CD4-positive, alpha-beta memory T cell (primary cell): ENCODE results near the gene PPAT. TPM values are rescaled to one million over a fixed set of nuclear protein-coding genes. Genes with fewer than 3 reads are reported as not detected.
"Not testable (repeated sequence)": the region's sequence is repeated elsewhere in the genome, so short reads cannot be mapped to it uniquely, and the experiment has no call there.

Experiments used
- CTCF ChIA-PET: fragments of 350-600 bp; sonication (Branson Sonifier 250); formaldehyde crosslinking; loops from one replicate; lab custom pipeline; 2021; ENCODE audit warnings: inconsistent platforms; ENCODE audit not compliant: partially characterized antibody; lab: Charles Lee
- POLR2A ChIA-PET: fragments of 350-600 bp; sonication (Branson Sonifier 250); formaldehyde crosslinking; loops from one replicate; lab custom pipeline; 2021; ENCODE audit not compliant: partially characterized antibody; lab: Charles Lee
- DNase-seq, 5 donors: peaks; one replicate each; pipeline versions ENCODE4 v3.0.0 to v3.0.0-alpha.2; 2020 to 2022; ENCODE audit warnings: mixed read lengths in 1 of 5
- H3K27ac ChIP-seq: one replicate; pipeline ENCODE4 v1.7.0; 2013; ENCODE audit warnings: low read depth, low read length
- H3K27me3 ChIP-seq: 2 replicates; pipeline ENCODE4 v1.7.0; 2013; ENCODE audit warnings: mild to moderate bottlenecking, low read length, moderate library complexity; ENCODE audit not compliant: insufficient read depth
- H3K36me3 ChIP-seq: 2 replicates; pipeline ENCODE4 v1.7.0; 2013; ENCODE audit warnings: mild to moderate bottlenecking, low read length, moderate library complexity; ENCODE audit not compliant: insufficient read depth
- H3K4me1 ChIP-seq: 2 replicates; pipeline ENCODE4 v1.7.0; 2013; ENCODE audit warnings: mild to moderate bottlenecking, low read length, moderate library complexity; ENCODE audit not compliant: insufficient read depth
- H3K4me3 ChIP-seq, 2 donors: one replicate each; pipeline ENCODE4 v1.7.0; 2013; ENCODE audit warnings: low read length in 2 of 2, mild to moderate bottlenecking in 1 of 2
- H3K9me3 ChIP-seq, 2 donors: one replicate each; pipeline ENCODE4 v1.7.0; 2013; ENCODE audit warnings: low read length in 2 of 2, control low read depth in 1 of 2; ENCODE audit not compliant: control insufficient read depth in 1 of 2
- H3K27ac Mint-ChIP-seq, 7 donors: one replicate each; pipeline ENCODE4 v1.8.0; 2020 to 2021; ENCODE audit warnings: mixed read lengths in 7 of 7, mild to moderate bottlenecking in 6 of 7, inconsistent platforms in 3 of 7, moderate library complexity in 3 of 7
- H3K27me3 Mint-ChIP-seq, 2 donors: one replicate each; pipeline ENCODE4 v1.8.0; 2020 to 2021; ENCODE audit warnings: mixed read lengths in 2 of 2
- H3K36me3 Mint-ChIP-seq, 2 donors: one replicate each; pipeline ENCODE4 v1.8.0; 2020 to 2021; ENCODE audit warnings: mixed read lengths in 2 of 2, inconsistent platforms in 1 of 2, mild to moderate bottlenecking in 1 of 2
- H3K4me1 Mint-ChIP-seq, 4 donors: one replicate each; pipeline ENCODE4 v1.8.0; 2020 to 2021; ENCODE audit warnings: mixed read lengths in 4 of 4, mild to moderate bottlenecking in 1 of 4
- H3K4me3 Mint-ChIP-seq, 8 donors: one replicate each; pipeline ENCODE4 v1.8.0; 2020 to 2021; ENCODE audit warnings: mixed read lengths in 8 of 8, mild to moderate bottlenecking in 7 of 8, moderate library complexity in 6 of 8, inconsistent platforms in 3 of 8
- H3K9me3 Mint-ChIP-seq, 8 donors: one replicate each; pipeline ENCODE4 v1.8.0; 2020 to 2021; ENCODE audit warnings: mixed read lengths in 8 of 8, mild to moderate bottlenecking in 5 of 8, inconsistent platforms in 3 of 8, moderate library complexity in 1 of 8
- intact Hi-C: fragments of 100-400 bp; cut with micrococcal nuclease; formaldehyde crosslinking; loops from one replicate; pipeline ENCODE4 v1.15.1; 2023
- polyA plus RNA-seq, 2 donors: library from polyadenylated mRNA; unstranded; fragments of 300-500 nt; fragmentation: Illumina TruSeq; gene quantifications; one replicate each; pipeline ENCODE4 v1.2.3, GENCODE V29; 2021
- total RNA-seq, 2 experiments: library from RNA; stranded (reverse); gene quantifications; one replicate each; pipeline ENCODE4 v1.2.3, GENCODE V29; 2021

Gene PPAT
- total and polyA plus RNA-seq, 4 experiments from 2014 or later, result 7.0 to 15.7 (median 13.4) TPM

- no peaks in the 10 kb centered on the region for H3K27me3 ChIP-seq
- no peaks in the 10 kb centered on the region for H3K27me3 Mint-ChIP-seq
- H3K27ac ChIP-seq, result no peak overlapping the region
- H3K9me3 ChIP-seq, result no peaks in the 10 kb centered on the region
- intact Hi-C loops, result no loop called here
- H3K9me3 Mint-ChIP-seq, result no peaks in the 10 kb centered on the region
- H3K4me1 ChIP-seq, result peaks cover 29% of the 10 kb centered on the region
- peak overlapping the region in 3 of 7 donors; percentile 20 to 53 (median 47) for H3K27ac Mint-ChIP-seq
- no peak overlapping the region for H3K4me3 Mint-ChIP-seq
- CTCF ChIA-PET, result no interaction called here
- H3K36me3 ChIP-seq, result peaks cover 9% of the 10 kb centered on the region
- H3K4me3 ChIP-seq, result no peak overlapping the region
- DNase-seq, result no peak
- H3K36me3 Mint-ChIP-seq, result peaks cover 23 to 36% of the 10 kb centered on the region in 2 donors
- POLR2A ChIA-PET, result interaction anchor here (2.8 kb wide), 1 partner anchor 26 kb away, joined by 16 read pairs; the partner anchor contains the start of genes PAICS and PPAT
- peaks cover 22 to 40% (median 32%) of the 10 kb centered on the region in 4 donors for H3K4me1 Mint-ChIP-seq
Observed at GRCh38 chr4:56462157-56462556, 26.7 kb upstream of the PPAT start.

- peaks cover 36 to 37% of the 10 kb centered on the region in 2 donors for H3K36me3 Mint-ChIP-seq
- no peak overlapping the region for H3K4me3 Mint-ChIP-seq
- CTCF ChIA-PET, result interaction anchor here (1.3 to 3.3 kb wide), 5 partner anchors 9 to 36 kb away, joined by 3 to 8 read pairs (median 3); partner anchors contain the start of gene PAICS
- Histone ChIP-seq H3K9me3 (no peaks in the 10 kb centered on the region), H3K4me1 (peaks cover 10% of the 10 kb centered on the region), H3K27me3 (no peaks in the 10 kb centered on the region), H3K27ac (no peak overlapping the region), H3K36me3 (peaks cover 9% of the 10 kb centered on the region), H3K4me3 (no peak overlapping the region)
- no peak for DNase-seq
- H3K9me3 Mint-ChIP-seq, result no peaks in the 10 kb centered on the region
- peak overlapping the region in 1 of 7 donors; percentile 69 for H3K27ac Mint-ChIP-seq
- peaks cover 10 to 19% (median 15%) of the 10 kb centered on the region in 4 donors for H3K4me1 Mint-ChIP-seq
- intact Hi-C loops, result no loop called here
- POLR2A ChIA-PET, result interaction anchor here (2.8 kb wide), 1 partner anchor 24 kb away, joined by 16 read pairs; the partner anchor contains the start of genes PAICS and PPAT
- H3K27me3 Mint-ChIP-seq, result no peaks in the 10 kb centered on the region
Observed at GRCh38 chr4:56460085-56460484, 24.7 kb upstream of the PPAT start.

- H3K27ac ChIP-seq, result no peak overlapping the region
- peaks cover 18% of the 10 kb centered on the region for H3K36me3 ChIP-seq
- Mint-ChIP-seq H3K4me3 (no peak overlapping the region), H3K27ac (no peak overlapping the region), H3K27me3 (no peaks in the 10 kb centered on the region), H3K4me1 (peaks cover 0 to 8% (median 5%) of the 10 kb centered on the region in 4 donors), H3K9me3 (no peaks in the 10 kb centered on the region), H3K36me3 (peaks cover 46 to 54% of the 10 kb centered on the region in 2 donors)
- no peaks in the 10 kb centered on the region for H3K4me1 ChIP-seq
- intact Hi-C loops, result no loop called here
- no peak overlapping the region for H3K4me3 ChIP-seq
- no peaks in the 10 kb centered on the region for H3K9me3 ChIP-seq
- POLR2A ChIA-PET, result interaction anchor here (0.7 to 3.4 kb wide), 2 partner anchors 8 to 14 kb away, joined by 3 to 12 read pairs; partner anchors contain the start of genes PAICS and PPAT
- CTCF ChIA-PET, result no interaction called here
- no peaks in the 10 kb centered on the region for H3K27me3 ChIP-seq
- no peak for DNase-seq
Observed at GRCh38 chr4:56450342-56450741, 14.9 kb upstream of the PPAT start.

GRCh38 chr4:56449475-56449874, 14.1 kb upstream of the PPAT start:
- H3K4me3 ChIP-seq, CTCF ChIA-PET, H3K9me3 Mint-ChIP-seq, H3K9me3 ChIP-seq, H3K4me3 Mint-ChIP-seq, H3K27me3 ChIP-seq, H3K4me1 ChIP-seq, DNase-seq, H3K27ac ChIP-seq, H3K27me3 Mint-ChIP-seq, H3K4me1 Mint-ChIP-seq, intact Hi-C loops: not testable (repeated sequence)
- peaks cover 18% of the 10 kb centered on the region for H3K36me3 ChIP-seq
- POLR2A ChIA-PET, result interaction anchor here (0.7 to 0.8 kb wide), 2 partner anchors 9 to 62 kb away, joined by 3 read pairs; partner anchors contain the start of gene AASDH
- peak overlapping the region in 1 of 7 donors; percentile 61 for H3K27ac Mint-ChIP-seq
- peaks cover 46 to 52% of the 10 kb centered on the region in 2 donors for H3K36me3 Mint-ChIP-seq

GRCh38 chr4:56448301-56448700, 12.9 kb upstream of the PPAT start:
- intact Hi-C loops, result no loop called here
- no peaks in the 10 kb centered on the region for H3K27me3 Mint-ChIP-seq
- POLR2A ChIA-PET, result no interaction called here

GRCh38 chr4:56445699-56446098, 10.3 kb upstream of the PPAT start:
- H3K4me3 Mint-ChIP-seq, result no peak overlapping the region
- ChIA-PET POLR2A (interaction anchor here (0.6 to 1.1 kb wide), 2 partner anchors 9 to 10 kb away, joined by 3 to 4 read pairs; partner anchors contain the start of genes PAICS and PPAT), CTCF (interaction anchor here (0.9 to 2.7 kb wide), 3 partner anchors 10 to 20 kb away, joined by 3 to 13 read pairs (median 3); partner anchors contain the start of genes PAICS and PPAT)
- H3K9me3 Mint-ChIP-seq, result no peaks in the 10 kb centered on the region
- no peak overlapping the region for H3K27ac ChIP-seq
- H3K27me3 Mint-ChIP-seq, result no peaks in the 10 kb centered on the region
- H3K36me3 Mint-ChIP-seq, result peaks cover 39 to 41% of the 10 kb centered on the region in 2 donors
- no peaks in the 10 kb centered on the region for H3K27me3 ChIP-seq
- no peak for DNase-seq
- H3K9me3 ChIP-seq, result no peaks in the 10 kb centered on the region
- intact Hi-C loops, result no loop called here
- peaks cover 8 to 20% (median 9%) of the 10 kb centered on the region in 4 donors for H3K4me1 Mint-ChIP-seq
- H3K27ac Mint-ChIP-seq, result no peak overlapping the region
- H3K4me3 ChIP-seq, result no peak overlapping the region
- no peaks in the 10 kb centered on the region for H3K4me1 ChIP-seq
- H3K36me3 ChIP-seq, result peaks cover 16% of the 10 kb centered on the region

More at GRCh38 chr4:56448301-56448700, 12.9 kb upstream of the PPAT start:
- no peak for DNase-seq
- Mint-ChIP-seq H3K4me1 (peaks cover 0 to 8% (median 5%) of the 10 kb centered on the region in 4 donors), H3K9me3 (no peaks in the 10 kb centered on the region), H3K27ac (no peak overlapping the region), H3K36me3 (peaks cover 46 to 53% of the 10 kb centered on the region in 2 donors), H3K4me3 (no peak overlapping the region)
- H3K27ac ChIP-seq, result no peak overlapping the region
- H3K4me3 ChIP-seq, result no peak overlapping the region
- no peaks in the 10 kb centered on the region for H3K27me3 ChIP-seq
- H3K36me3 ChIP-seq, result peaks cover 24% of the 10 kb centered on the region
- CTCF ChIA-PET, result interaction anchor here (1.0 kb wide), 1 partner anchor 9 kb away, joined by 3 read pairs; no protein-coding TSS in a partner anchor
- no peaks in the 10 kb centered on the region for H3K4me1 ChIP-seq
- H3K9me3 ChIP-seq, result no peaks in the 10 kb centered on the region

GRCh38 chr4:56444719-56445118, 9.3 kb upstream of the PPAT start:
- H3K36me3 ChIP-seq, result peaks cover 16% of the 10 kb centered on the region
- Mint-ChIP-seq H3K9me3 (no peaks in the 10 kb centered on the region), H3K27ac (no peak overlapping the region), H3K36me3 (peaks cover 31 to 35% of the 10 kb centered on the region in 2 donors), H3K4me3 (no peak overlapping the region), H3K4me1 (peaks cover 11 to 28% (median 12%) of the 10 kb centered on the region in 4 donors), H3K27me3 (no peaks in the 10 kb centered on the region)
- H3K4me1 ChIP-seq, result no peaks in the 10 kb centered on the region
- DNase-seq, result no peak
- intact Hi-C loops, result no loop called here
- ChIA-PET POLR2A (interaction anchor here (2.2 kb wide), 1 partner anchor 9 kb away, joined by 17 read pairs; the partner anchor contains the start of genes PAICS and PPAT), CTCF (interaction anchor here (0.9 to 2.7 kb wide), 2 partner anchors 9 to 15 kb away, joined by 3 to 13 read pairs; partner anchors contain the start of genes PAICS and PPAT)
- no peaks in the 10 kb centered on the region for H3K27me3 ChIP-seq
- no peaks in the 10 kb centered on the region for H3K9me3 ChIP-seq
- no peak overlapping the region for H3K4me3 ChIP-seq
- no peak overlapping the region for H3K27ac ChIP-seq
